Gastrocnemius medialis (tissue), 4 donors: Measurements from ENCODE around the gene KANSL1.
A peak's percentile ranks its signal among the peaks of the same experiment; 100 is the strongest.

ENCODE experiments used
- POLR2A ChIP-seq, 2 donors: fragments of 450-650 bp; IDR thresholded peaks; one replicate each; pipeline ENCODE4 v1.6.1; 2017; ENCODE audit warnings: antibody characterized with exemption in 2 of 2, mild to moderate bottlenecking in 2 of 2, moderate library complexity in 2 of 2
- TF ChIP-seq, protein P1 (sequence below), 5 experiments: fragments of 450-650 bp in 3 of 5; fragments of 200-600 bp in 2 of 5; sonication (generic) in 2 of 5; IDR thresholded peaks in 4 of 5; conservative IDR thresholded peaks in 1 of 5; 1 replicate in 4 of 5; 2 replicates in 1 of 5; pipeline ENCODE4 v1.5.1; 2016 to 2019; ENCODE audit warnings: antibody characterized with exemption in 5 of 5, mild to moderate bottlenecking in 3 of 5, moderate library complexity in 3 of 5

GRCh38 chr17:46044286-46044928 is 148.8 kb downstream of the KANSL1 start:
- TF ChIP-seq, protein P1, sequence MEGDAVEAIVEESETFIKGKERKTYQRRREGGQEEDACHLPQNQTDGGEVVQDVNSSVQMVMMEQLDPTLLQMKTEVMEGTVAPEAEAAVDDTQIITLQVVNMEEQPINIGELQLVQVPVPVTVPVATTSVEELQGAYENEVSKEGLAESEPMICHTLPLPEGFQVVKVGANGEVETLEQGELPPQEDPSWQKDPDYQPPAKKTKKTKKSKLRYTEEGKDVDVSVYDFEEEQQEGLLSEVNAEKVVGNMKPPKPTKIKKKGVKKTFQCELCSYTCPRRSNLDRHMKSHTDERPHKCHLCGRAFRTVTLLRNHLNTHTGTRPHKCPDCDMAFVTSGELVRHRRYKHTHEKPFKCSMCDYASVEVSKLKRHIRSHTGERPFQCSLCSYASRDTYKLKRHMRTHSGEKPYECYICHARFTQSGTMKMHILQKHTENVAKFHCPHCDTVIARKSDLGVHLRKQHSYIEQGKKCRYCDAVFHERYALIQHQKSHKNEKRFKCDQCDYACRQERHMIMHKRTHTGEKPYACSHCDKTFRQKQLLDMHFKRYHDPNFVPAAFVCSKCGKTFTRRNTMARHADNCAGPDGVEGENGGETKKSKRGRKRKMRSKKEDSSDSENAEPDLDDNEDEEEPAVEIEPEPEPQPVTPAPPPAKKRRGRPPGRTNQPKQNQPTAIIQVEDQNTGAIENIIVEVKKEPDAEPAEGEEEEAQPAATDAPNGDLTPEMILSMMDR (IDR thresholded peaks at IDR 0.05 in 4 of 5, conservative IDR thresholded peaks at IDR 0.05 in 1 of 5) = peak; percentile 83 to 92 (median 89)
- TF ChIP-seq POLR2A (IDR thresholded peaks at IDR 0.05) = no peak
